ENCODE measurements around the gene KPNA6. TPM values are rescaled to one million over a fixed set of nuclear protein-coding genes. Genes with fewer than 3 reads are reported as not detected.
A peak's percentile ranks its signal among the peaks of the same experiment; 100 is the strongest.
"Not testable (repeated sequence)": the region's sequence is repeated elsewhere in the genome, so short reads cannot be mapped to it uniquely, and the experiment has no call there.

The KPNA6 gene
- polyA plus RNA-seq, 1 donor from 2014 or later: 17.3 TPM

- H3K9me2 ChIP-seq (ENCODE audit: insufficient read depth, low read length); H2AFZ ChIP-seq (ENCODE audit: low read depth, low read length); H3K27me3 ChIP-seq (ENCODE audit: insufficient read depth, low read depth, low read length); H3K4me2 ChIP-seq (ENCODE audit: low read length); H3K4me3 ChIP-seq (ENCODE audit: low read length); H3K79me2 ChIP-seq (replicated peaks; ENCODE audit: insufficient read depth, low read length); H3K9me3 ChIP-seq (ENCODE audit: low read length); H4K20me1 ChIP-seq (ENCODE audit: insufficient read depth); H3K36me3 ChIP-seq (ENCODE audit: insufficient read depth, low read length); H3K27ac ChIP-seq (ENCODE audit: low read length); H3F3A ChIP-seq (ENCODE audit: insufficient read depth, low read length, poor library complexity, severe bottlenecking); H3K9ac ChIP-seq (ENCODE audit: low read length): not testable (repeated sequence)
- peak; percentile 20 for TF ChIP-seq POLR2AphosphoS5 (IDR thresholded peaks at IDR 0.05)
These were observed 42.0 kb upstream of the KPNA6 start for GRCh38 chr1:32065613-32066488.

- Histone ChIP-seq H3K9ac (ENCODE audit: low read length) (no peak overlapping the region), H3K36me3 (ENCODE audit: insufficient read depth, low read length) (peaks cover 4% of the 10 kb centered on the region), H3F3A (ENCODE audit: insufficient read depth, low read length, poor library complexity, severe bottlenecking) (peaks cover 4% of the 10 kb centered on the region), H4K20me1 (ENCODE audit: insufficient read depth) (no peaks in the 10 kb centered on the region), H3K79me2 (replicated peaks; ENCODE audit: insufficient read depth, low read length) (no peaks in the 10 kb centered on the region), H3K27ac (ENCODE audit: low read length) (no peak overlapping the region), H2AFZ (ENCODE audit: low read depth, low read length) (no peak overlapping the region), H3K9me3 (ENCODE audit: low read length) (no peaks in the 10 kb centered on the region), H3K4me2 (ENCODE audit: low read length) (no peak overlapping the region), H3K4me3 (ENCODE audit: low read length) (no peak overlapping the region), H3K9me2 (ENCODE audit: insufficient read depth, low read length) (no peaks in the 10 kb centered on the region), H3K27me3 (ENCODE audit: insufficient read depth, low read depth, low read length) (no peaks in the 10 kb centered on the region)
- TF ChIP-seq SMC3 (conservative IDR thresholded peaks at IDR 0.05; ENCODE audit: poor library complexity) (no peak), CTCF (IDR thresholded peaks at IDR 0.05; ENCODE audit: poor library complexity, severe bottlenecking) (no peak), EZH2 (IDR thresholded peaks at IDR 0.05; ENCODE audit: borderline replicate concordance, insufficient read depth, low read length, poor library complexity, severe bottlenecking) (no peak), EP300 (conservative IDR thresholded peaks at IDR 0.05; ENCODE audit: poor library complexity, severe bottlenecking) (no peak), TAF1 (IDR thresholded peaks at IDR 0.05; ENCODE audit: low read depth) (no peak)
These were observed 41.4 kb upstream of the KPNA6 start for GRCh38 chr1:32066489-32066873.

GRCh38 chr1:32068957-32069588, 38.8 kb upstream of the KPNA6 start:
- TF ChIP-seq CTCF (IDR thresholded peaks at IDR 0.05; ENCODE audit: poor library complexity, severe bottlenecking): no peak
- peak; percentile 23 for TF ChIP-seq POLR2AphosphoS5 (IDR thresholded peaks at IDR 0.05)
- Histone ChIP-seq H3K27ac (ENCODE audit: low read length) (no peak overlapping the region), H3K9ac (ENCODE audit: low read length) (no peak overlapping the region), H3K4me3 (ENCODE audit: low read length) (no peak overlapping the region), H2AFZ (ENCODE audit: low read depth, low read length) (no peak overlapping the region), H3K9me2 (ENCODE audit: insufficient read depth, low read length) (no peaks in the 10 kb centered on the region), H3F3A (ENCODE audit: insufficient read depth, low read length, poor library complexity, severe bottlenecking) (no peaks in the 10 kb centered on the region), H4K20me1 (ENCODE audit: insufficient read depth) (no peaks in the 10 kb centered on the region), H3K36me3 (ENCODE audit: insufficient read depth, low read length) (no peaks in the 10 kb centered on the region), H3K9me3 (ENCODE audit: low read length) (no peaks in the 10 kb centered on the region), H3K27me3 (ENCODE audit: insufficient read depth, low read depth, low read length) (no peaks in the 10 kb centered on the region), H3K79me2 (replicated peaks; ENCODE audit: insufficient read depth, low read length) (peaks cover 6% of the 10 kb centered on the region), H3K4me2 (ENCODE audit: low read length) (no peak overlapping the region)

Measured in neural cell (in vitro differentiated cells).